HEK293T (cell line): ENCODE data around the gene COLEC11.

Source experiments
- BHLHE40 ChIP-seq: fragments of 450-650 bp; IDR thresholded peaks from 2 replicates; pipeline ENCODE4 v1.6.1; 2016; ENCODE audit warnings: mild to moderate bottlenecking, moderate library complexity, borderline replicate concordance
- CTBP1 ChIP-seq: fragments of 450-650 bp; IDR thresholded peaks from 2 replicates; pipeline ENCODE4 v1.6.1; 2016; ENCODE audit warnings: borderline replicate concordance
- FOXA1 ChIP-seq: fragments of 450-650 bp; IDR thresholded peaks from 2 replicates; pipeline ENCODE4 v1.6.1; 2016; ENCODE audit warnings: mild to moderate bottlenecking
- FOXM1 ChIP-seq: fragments of 450-650 bp; IDR thresholded peaks from 2 replicates; pipeline ENCODE4 v1.6.1; 2017; ENCODE audit warnings: mild to moderate bottlenecking, borderline replicate concordance
- L3MBTL2 ChIP-seq: fragments of 450-650 bp; conservative IDR thresholded peaks from 2 replicates; pipeline ENCODE4 v1.6.1; 2016; ENCODE audit warnings: mild to moderate bottlenecking
- LEF1 ChIP-seq: fragments of 450-650 bp; IDR thresholded peaks from 2 replicates; pipeline ENCODE4 v1.6.1; 2017; ENCODE audit warnings: mild to moderate bottlenecking, borderline replicate concordance
- PKNOX1 ChIP-seq: fragments of 450-650 bp; IDR thresholded peaks from 2 replicates; pipeline ENCODE4 v1.6.1; 2016
- SP1 ChIP-seq: fragments of 450-650 bp; IDR thresholded peaks from 2 replicates; pipeline ENCODE4 v1.6.1; 2017
- SUZ12 ChIP-seq: fragments of 450-650 bp; IDR thresholded peaks from 2 replicates; pipeline ENCODE4 v1.6.1; 2016; ENCODE audit warnings: mild to moderate bottlenecking
- TARDBP ChIP-seq: fragments of 450-650 bp; IDR thresholded peaks from 2 replicates; pipeline ENCODE4 v1.6.1; 2016
- ZNF384 ChIP-seq: fragments of 450-650 bp; IDR thresholded peaks from 2 replicates; pipeline ENCODE4 v1.6.1; 2016

- TF ChIP-seq PKNOX1 (no peak), FOXM1 (no peak), ZNF384 (no peak), BHLHE40 (no peak), L3MBTL2 (no peak), FOXA1 (no peak), LEF1 (no peak), SP1 (no peak), CTBP1 (no peak), SUZ12 (no peak), TARDBP (no peak)
Measured at GRCh38 chr2:3589086-3589485, 5.8 kb upstream of the COLEC11 start.
